KMS-11 (cell line): ENCODE data around the gene EXOC4.

Experiments
- H2AFZ ChIP-seq: fragments of 200-600 bp; sonication (generic); 2 replicates; pipeline ENCODE4 v1.6.1; 2016; ENCODE audit warnings: antibody characterized with exemption, mixed run types, low read depth
- H3K27ac ChIP-seq: fragments of 200-600 bp; sonication (generic); 2 replicates; pipeline ENCODE4 v1.6.1; 2016; ENCODE audit warnings: mild to moderate bottlenecking, mixed run types
- H3K27me3 ChIP-seq: fragments of 200-600 bp; sonication (generic); 2 replicates; pipeline ENCODE4 v1.6.1; 2017; ENCODE audit warnings: mild to moderate bottlenecking, low read depth, mixed run types, moderate library complexity; ENCODE audit not compliant: insufficient read depth
- H3K36me3 ChIP-seq: fragments of 200-600 bp; sonication (generic); 2 replicates; pipeline ENCODE4 v1.6.1; 2017; ENCODE audit warnings: mild to moderate bottlenecking, mixed run types; ENCODE audit not compliant: insufficient read depth
- H3K4me1 ChIP-seq: fragments of 200-600 bp; sonication (generic); 2 replicates; pipeline ENCODE4 v1.6.1; 2016; ENCODE audit warnings: mild to moderate bottlenecking, low read depth, mixed run types; ENCODE audit not compliant: poor library complexity, severe bottlenecking
- H3K4me2 ChIP-seq: fragments of 200-600 bp; sonication (generic); 2 replicates; pipeline ENCODE4 v1.7.0; 2016; ENCODE audit warnings: mild to moderate bottlenecking, mixed run types
- H3K4me3 ChIP-seq: fragments of 200-600 bp; sonication (generic); IDR thresholded peaks from 2 replicates; pipeline ENCODE4 v1.6.1; 2017; ENCODE audit warnings: low read depth, low read length, mixed read lengths; ENCODE audit not compliant: insufficient read depth
- H3K79me2 ChIP-seq: fragments of 200-600 bp; sonication (generic); 2 replicates; pipeline ENCODE4 v1.6.1; 2016; ENCODE audit warnings: low read depth, mixed run types; ENCODE audit not compliant: insufficient read depth
- H3K9ac ChIP-seq: fragments of 200-600 bp; sonication (generic); 2 replicates; pipeline ENCODE4 v1.6.1; 2016; ENCODE audit warnings: mild to moderate bottlenecking, mixed run types
- H4K20me1 ChIP-seq: fragments of 200-600 bp; sonication (generic); 2 replicates; pipeline ENCODE4 v1.6.1; 2016; ENCODE audit warnings: mild to moderate bottlenecking, mixed run types; ENCODE audit not compliant: insufficient read depth
- CTCF ChIP-seq: fragments of 200-600 bp; sonication (generic); conservative IDR thresholded peaks from 2 replicates; pipeline ENCODE4 v1.6.1; 2017; ENCODE audit warnings: low read depth, mild to moderate bottlenecking, antibody characterized with exemption, low read length, moderate library complexity, mixed read lengths

The EXOC4 gene

GRCh38 chr7:133801341-133801740, 548.5 kb downstream of the EXOC4 start:
- Histone ChIP-seq H3K4me2 (no peak overlapping the region), H3K36me3 (no peaks in the 10 kb centered on the region), H3K27ac (no peak overlapping the region), H2AFZ (no peak overlapping the region), H3K4me3 (no peak overlapping the region), H3K4me1 (no peaks in the 10 kb centered on the region), H3K79me2 (no peaks in the 10 kb centered on the region), H3K9ac (no peak overlapping the region), H3K27me3 (no peaks in the 10 kb centered on the region), H4K20me1 (no peaks in the 10 kb centered on the region)
- TF ChIP-seq CTCF = no peak

GRCh38 chr7:133804127-133804526, 551.2 kb downstream of the EXOC4 start:
- no peak for TF ChIP-seq CTCF
- Histone ChIP-seq H2AFZ (no peak overlapping the region), H3K79me2 (no peaks in the 10 kb centered on the region), H3K27me3 (no peaks in the 10 kb centered on the region), H4K20me1 (no peaks in the 10 kb centered on the region), H3K4me1 (no peaks in the 10 kb centered on the region), H3K9ac (no peak overlapping the region), H3K36me3 (no peaks in the 10 kb centered on the region), H3K4me2 (no peak overlapping the region), H3K27ac (no peak overlapping the region), H3K4me3 (no peak overlapping the region)

GRCh38 chr7:133805426-133805825, 552.5 kb downstream of the EXOC4 start:
- H3K4me2 ChIP-seq = no peak overlapping the region
- no peak overlapping the region for H2AFZ ChIP-seq
- no peak for TF ChIP-seq CTCF
- H3K27me3 ChIP-seq = no peaks in the 10 kb centered on the region
- no peak overlapping the region for H3K27ac ChIP-seq
- no peaks in the 10 kb centered on the region for H3K4me1 ChIP-seq
- H3K36me3 ChIP-seq = no peaks in the 10 kb centered on the region
- H4K20me1 ChIP-seq = no peaks in the 10 kb centered on the region
- H3K79me2 ChIP-seq = no peaks in the 10 kb centered on the region
- no peak overlapping the region for H3K9ac ChIP-seq
- H3K4me3 ChIP-seq = no peak overlapping the region

GRCh38 chr7:133807624-133808492, 555.0 kb downstream of the EXOC4 start:
- no peaks in the 10 kb centered on the region for H3K36me3 ChIP-seq
- H3K27me3 ChIP-seq = no peaks in the 10 kb centered on the region
- no peak overlapping the region for H3K4me2 ChIP-seq
- H3K27ac ChIP-seq = no peak overlapping the region
- no peak overlapping the region for H3K9ac ChIP-seq
- no peaks in the 10 kb centered on the region for H3K79me2 ChIP-seq
- H3K4me3 ChIP-seq = no peak overlapping the region
- no peaks in the 10 kb centered on the region for H4K20me1 ChIP-seq
- no peaks in the 10 kb centered on the region for H3K4me1 ChIP-seq
- no peak for TF ChIP-seq CTCF
- H2AFZ ChIP-seq = no peak overlapping the region
